SHP77 treated with DMSO at 0.1 percent for 48 hours (cell line): Measurements from ENCODE around the gene FBXO5.
"Not testable (repeated sequence)": the region's sequence is repeated elsewhere in the genome, so short reads cannot be mapped to it uniquely, and the experiment has no call there.

ENCODE experiments used
- DNase-seq: peaks from one replicate; lab custom pipeline; 2025; lab: John Stamatoyannopoulos, UW

The FBXO5 gene, protein sequence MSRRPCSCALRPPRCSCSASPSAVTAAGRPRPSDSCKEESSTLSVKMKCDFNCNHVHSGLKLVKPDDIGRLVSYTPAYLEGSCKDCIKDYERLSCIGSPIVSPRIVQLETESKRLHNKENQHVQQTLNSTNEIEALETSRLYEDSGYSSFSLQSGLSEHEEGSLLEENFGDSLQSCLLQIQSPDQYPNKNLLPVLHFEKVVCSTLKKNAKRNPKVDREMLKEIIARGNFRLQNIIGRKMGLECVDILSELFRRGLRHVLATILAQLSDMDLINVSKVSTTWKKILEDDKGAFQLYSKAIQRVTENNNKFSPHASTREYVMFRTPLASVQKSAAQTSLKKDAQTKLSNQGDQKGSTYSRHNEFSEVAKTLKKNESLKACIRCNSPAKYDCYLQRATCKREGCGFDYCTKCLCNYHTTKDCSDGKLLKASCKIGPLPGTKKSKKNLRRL

DNA sequence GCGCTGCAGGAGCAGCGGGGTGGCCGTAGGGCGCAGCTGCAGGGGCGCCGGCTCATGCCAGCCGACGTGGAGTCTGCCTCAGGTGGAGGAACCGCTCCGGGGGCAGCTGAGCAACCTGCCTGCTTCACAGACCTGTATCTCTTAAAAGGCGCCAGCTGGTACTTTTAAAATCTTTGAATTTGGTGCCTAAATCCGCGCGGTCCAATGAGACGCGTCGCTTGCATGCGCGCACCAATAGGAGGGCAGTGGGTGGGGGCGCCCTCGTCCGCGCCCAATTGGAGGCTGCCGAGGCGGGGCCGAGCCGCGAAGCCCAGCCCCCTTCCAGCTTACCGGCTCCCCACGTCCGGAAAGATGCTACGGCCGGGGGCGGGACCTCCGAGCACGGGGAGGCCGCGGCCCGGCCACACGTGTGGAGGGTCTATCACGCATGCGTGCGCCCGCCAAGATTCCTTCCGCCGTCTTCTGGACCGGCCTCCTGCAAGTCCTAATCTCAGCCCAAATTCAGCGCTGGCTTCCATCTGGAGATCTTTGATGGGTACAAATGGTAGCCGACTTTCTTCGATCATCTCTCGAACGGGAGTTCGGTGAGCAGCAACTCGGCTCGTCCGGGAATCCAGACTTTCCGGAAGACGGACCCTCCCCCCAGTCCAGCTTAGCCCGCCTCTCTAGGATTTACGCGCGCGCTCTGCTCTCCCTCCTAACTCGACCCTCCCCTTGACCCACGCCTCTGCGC, at the start of gene FBXO5:
FBXO5 (minus strand) TSS at position 138 of the 733 bp plus-strand sequence; CDS start at position 56, 82 bp downstream.
- DNase-seq = peak; percentile 96

DNA sequence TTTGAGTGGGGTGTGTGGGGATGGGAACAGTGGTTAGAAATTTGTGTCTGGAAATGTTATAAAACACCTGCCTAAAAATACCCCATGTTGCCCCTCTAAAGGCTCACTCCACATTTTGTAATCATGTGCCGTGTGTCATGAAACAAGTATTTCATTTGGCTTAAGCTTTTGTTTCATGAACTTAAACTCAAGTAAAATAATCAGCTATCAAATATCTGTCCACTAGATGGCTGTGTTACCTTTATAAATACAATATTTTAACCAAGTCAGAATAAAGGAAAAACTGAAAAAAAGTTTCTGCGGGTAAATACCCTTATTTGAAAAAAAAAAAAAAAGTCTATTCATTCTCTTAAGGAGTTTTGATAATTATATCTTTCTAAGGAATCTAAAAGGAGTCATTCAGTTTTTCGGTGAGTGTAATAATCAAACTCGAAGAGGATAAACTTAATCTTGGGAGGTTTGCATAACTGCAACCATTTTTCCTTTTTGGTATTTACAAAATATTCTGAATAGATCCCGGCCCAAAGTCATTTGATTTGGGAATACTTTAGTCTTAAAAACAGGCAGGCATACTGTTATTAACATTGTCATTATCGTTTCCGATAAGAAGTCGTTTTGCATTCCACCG, 49.5 kb upstream of the FBXO5 start:
- no peak for DNase-seq

DNA sequence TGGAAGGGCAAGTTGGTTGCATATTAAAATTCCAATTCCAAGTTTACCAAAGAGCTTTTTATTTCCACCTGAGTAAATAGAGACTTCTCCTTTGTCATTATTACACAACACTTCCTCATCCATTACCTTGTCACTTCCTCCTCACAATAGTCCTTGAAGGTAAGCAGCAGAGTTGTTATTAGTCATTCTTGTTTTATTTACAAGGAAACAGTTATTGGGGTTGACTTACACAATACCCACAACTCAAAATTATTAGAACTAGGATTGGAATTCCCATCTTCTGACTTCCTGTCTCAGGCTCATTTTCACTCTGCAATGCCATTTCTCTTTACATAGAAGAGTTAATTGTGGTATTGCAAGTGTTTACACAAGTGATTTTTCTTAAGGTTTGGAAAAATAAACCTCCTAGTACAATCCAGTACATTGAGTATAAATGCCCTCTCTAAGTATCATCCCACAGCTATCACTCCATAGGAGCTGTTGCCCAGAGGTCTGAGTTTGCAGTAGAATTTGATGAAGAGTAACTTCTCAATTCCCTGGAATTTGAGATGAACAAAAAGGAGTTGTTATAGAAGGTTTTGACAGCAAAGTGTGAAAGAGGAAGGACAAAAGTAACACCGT, 48.6 kb upstream of the FBXO5 start:
- DNase-seq = no peak

DNA sequence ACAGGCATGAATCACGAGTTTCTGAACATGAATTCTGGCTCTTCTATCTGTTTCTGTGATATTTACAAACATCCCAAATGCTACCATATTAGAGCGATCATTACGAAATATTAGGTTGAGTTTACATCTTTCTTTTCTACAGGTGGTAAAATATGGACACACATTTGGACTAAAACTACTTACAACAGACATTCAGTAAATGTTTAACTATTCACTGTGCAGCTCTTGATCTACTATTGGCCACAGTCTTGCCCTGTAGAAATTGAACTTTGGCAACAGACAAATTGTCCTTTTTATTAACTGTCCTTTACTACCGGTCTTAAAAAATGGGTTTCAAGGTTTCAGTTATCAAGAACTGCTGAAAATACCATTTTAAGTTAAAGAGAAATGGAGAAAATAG, 46.1 kb upstream of the FBXO5 start:
- no peak for DNase-seq

DNA sequence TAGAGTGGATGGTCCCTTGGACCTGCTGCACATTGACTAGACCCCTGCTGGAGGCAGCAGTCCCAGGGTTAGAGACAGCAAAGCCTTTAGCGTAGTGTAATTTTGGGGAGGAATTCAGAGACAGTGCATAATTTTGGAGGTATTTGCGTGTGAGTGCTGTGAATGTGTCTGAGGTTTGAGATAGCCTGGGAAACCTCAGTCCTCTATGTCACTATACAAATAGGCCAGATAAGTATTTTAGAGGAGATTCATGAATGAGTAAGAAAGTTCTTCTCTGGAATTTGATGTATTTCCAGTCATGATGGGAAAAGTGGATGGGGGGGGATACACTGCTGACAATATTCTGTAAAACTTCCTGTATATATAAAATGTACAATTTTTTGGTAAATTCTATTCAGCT, 45.4 kb upstream of the FBXO5 start:
- DNase-seq = no peak

DNA sequence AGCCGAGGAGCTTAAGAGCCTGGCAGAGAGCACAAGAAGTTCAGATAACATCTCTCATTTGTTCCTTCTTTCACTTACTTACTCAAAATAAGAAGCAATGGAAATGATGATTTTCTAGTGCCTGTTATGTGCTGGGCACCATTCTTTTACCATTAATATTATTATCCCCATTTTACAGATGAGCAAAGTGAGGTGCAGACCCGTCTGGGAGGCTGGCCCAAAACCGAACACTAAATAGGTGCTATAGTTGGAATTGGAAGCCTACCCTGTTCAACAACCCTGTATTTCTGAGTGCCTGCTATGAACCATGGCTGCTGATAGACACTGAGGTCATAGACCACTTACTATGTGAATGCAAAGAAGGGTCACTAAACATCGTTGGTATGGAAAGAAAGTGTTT, 44.6 kb upstream of the FBXO5 start:
- DNase-seq = no peak

DNA sequence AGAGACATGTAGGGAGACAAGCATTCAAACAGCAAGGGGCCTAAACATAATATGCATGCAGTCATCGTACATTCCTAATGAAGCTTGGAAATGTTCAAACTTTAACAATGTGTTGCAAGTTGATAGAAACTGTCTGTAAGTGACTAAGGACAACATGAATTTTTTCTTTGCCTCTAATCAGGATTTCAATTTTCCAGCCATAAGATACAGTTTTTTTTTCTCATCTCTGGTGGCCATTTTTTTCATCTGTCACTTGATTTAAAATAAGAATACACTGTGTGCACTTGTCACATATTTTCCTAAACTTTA, 41.8 kb upstream of the FBXO5 start:
- DNase-seq = no peak

DNA sequence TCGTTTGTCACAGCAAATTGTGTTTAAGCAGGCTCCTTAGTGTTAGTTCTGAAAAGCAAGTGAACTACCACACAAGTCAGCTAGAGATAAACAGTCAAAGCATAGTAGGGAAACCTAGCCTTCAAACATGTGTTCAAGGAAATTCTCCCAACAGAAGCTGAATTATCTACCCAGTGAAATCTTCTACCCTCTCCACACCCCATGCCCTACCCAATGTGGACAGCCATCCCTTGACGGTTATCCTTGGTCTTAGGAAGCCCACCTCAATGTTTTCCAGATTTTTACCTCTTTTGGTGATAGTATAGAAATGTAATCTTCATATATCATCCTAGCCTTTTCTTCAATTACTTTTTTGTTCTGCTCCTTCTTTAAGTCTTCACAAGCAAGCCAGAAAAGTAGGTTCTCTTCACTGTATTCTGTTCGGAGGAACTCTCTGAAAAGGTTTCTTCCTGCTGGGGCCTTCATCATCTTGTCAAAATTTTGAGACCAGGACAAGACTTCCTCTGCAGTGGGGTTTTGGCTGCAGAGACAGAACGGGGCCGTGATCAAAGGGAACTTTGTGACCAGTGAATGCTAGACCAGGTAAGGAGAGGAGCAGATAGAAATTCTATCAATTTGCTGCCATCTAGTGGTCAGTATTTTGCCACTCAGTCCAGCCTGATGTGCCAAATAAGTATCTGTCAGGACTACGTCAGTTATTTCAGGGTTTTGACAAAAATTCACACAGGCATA, 41.3 kb upstream of the FBXO5 start:
- DNase-seq = peak; percentile 8

DNA sequence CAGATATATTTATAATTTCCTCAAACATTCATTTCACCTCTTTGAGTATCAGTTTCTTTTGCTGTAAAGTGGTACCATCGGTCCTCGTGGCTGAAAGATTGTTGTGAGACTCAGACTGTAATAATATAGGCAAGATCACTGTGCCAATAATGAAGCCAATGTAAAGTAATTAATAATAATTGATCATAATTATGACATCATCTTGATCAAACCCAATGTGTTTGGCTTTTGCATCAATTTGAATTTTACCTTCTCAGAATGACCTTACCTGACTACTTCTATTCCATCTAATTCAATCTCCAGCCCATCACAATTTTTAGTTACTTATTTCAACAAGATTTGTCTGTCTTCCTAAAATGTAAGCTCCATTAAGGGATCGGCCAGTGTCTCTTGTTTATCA, 35.5 kb upstream of the FBXO5 start:
- DNase-seq = no peak

DNA sequence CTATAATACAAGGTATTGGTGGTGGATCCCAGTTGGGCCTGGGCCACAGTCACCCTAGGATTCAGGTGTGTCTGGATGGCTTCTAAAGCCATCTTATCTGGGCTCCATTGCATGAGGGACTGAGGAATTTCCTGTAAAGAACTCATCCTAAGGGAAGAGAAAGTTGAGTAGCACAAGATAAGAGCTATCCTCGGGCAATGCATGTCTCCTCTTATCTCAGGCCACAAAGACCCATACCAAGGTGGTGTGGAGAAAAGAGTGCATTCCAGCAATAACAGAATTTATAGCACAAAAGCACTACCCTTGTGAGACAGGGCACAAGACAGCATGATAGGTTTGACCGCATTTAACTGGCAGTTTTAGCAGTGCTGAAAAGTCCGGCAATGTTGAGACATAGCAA, 34.0 kb upstream of the FBXO5 start:
- no peak for DNase-seq

DNA sequence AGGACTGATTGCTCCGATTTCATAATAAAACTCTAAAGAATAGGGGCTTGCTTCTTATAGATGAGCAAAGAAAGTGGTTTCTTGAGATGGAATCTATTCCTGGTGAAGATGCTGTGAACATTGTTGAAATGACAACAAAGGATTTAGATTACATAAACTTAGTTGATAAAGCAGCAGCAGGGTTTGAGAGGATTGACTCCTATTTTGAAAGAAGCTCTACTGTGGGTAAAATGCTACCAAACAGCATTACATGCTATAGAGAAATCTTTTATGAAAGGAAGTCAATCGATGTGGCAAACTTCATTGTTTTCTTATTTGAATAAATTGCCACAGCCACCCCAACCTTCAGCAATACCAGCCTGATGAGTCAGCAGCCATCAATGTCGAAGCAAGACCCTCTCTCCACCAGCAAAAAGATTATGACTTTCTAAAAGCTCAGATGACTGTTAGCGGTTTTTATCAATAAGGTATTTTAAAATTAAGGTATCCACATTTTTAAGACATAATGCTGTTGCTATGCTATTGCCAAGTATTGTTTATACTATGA, 32.3 kb upstream of the FBXO5 start:
- DNase-seq = no peak

DNA sequence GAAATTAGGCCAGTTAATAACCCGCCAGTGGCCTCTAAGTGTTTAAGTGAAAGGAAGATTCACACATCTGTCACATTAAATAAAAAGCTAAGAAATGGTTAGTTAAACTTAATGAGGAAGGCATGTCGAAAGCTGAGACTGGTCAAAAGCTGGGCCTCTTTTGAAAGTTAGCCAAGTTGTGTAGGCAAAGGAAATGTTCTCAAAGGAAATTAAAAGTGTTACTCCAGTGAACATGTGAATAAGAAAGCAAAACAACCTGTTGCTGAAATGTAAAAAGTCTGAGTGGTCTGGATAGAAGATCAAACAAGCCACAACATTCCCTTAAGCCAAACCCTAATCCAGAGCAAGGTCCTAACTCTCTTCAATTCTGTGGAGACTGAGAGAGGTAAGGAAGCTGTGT, 30.6 kb upstream of the FBXO5 start:
- DNase-seq = no peak

DNA sequence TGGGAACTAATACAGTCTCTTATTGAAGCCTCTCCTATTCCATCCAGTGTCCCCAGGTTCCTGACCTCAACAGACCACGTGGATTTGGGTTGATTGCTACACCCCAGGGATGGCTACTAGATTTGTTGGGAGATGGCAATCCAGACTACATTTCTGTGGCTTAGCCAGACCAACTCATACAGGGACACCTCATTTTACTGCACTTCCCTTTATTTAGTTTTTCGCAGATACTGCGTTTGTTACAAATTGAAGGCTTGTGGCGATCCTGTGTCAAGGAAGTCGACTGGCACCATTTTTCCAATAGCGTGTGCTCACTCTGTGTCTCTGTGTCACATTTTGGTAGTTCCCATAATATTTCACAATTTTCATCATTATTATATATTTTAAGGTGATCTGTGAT, 30.0 kb upstream of the FBXO5 start:
- DNase-seq = no peak

DNA sequence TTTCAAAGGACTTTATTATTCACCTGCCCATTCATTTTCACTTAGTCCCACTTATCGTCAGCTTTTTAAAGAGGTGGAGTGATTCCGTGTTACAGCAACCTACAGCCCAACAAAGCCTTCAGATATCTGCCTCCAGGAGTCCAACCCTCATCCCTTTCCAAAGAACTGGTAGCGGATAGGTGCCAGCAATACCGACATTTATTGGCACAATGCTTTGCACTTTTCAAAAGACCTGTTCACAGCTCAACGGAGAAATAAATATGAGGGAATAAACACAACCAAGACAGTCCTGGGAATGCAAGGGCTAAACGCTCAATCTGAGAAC, 20.5 kb upstream of the FBXO5 start:
- peak; percentile 47 for DNase-seq

DNA sequence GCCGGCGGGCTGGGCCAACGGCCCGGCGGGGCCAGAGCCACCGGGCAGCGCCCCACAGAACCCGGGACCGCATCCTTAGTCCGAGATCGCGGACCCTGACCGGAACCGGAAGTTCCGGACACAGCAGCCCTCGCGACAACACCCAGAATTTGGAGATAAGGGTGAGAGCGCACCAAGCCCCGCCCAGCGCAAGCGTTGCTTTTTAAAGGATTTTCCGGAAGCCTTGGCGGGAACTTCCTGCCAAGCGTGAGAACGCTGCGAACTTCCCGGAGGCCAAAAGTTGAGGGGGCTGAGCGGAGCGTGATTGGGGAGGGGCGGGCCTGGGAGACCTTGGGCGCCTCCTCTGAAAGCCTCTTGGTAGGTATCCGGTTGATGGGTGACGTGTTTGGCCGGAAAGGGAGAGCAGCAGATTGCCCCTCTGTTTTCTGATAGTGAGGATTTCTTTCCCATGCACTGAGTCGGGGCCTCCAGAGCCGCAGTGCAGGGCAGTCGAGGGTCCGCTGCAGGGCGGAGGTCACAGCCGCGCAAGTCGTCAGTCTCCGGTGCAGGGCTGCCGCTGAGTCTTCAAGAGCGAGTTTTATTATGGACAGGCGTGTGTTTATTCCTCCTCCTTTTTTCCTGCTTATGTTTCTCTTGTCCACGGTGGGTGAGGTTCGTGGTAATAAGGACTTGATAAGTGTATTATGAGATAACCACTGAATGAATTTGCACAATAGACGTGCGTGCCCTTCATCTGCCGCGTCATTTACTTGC, 19.9 kb upstream of the FBXO5 start, which contains the start of gene MTRF1L:
MTRF1L (minus strand) TSS at position 97 of the 753 bp plus-strand sequence; CDS start at position 73, 24 bp downstream.
- DNase-seq = peak; percentile 95

DNA sequence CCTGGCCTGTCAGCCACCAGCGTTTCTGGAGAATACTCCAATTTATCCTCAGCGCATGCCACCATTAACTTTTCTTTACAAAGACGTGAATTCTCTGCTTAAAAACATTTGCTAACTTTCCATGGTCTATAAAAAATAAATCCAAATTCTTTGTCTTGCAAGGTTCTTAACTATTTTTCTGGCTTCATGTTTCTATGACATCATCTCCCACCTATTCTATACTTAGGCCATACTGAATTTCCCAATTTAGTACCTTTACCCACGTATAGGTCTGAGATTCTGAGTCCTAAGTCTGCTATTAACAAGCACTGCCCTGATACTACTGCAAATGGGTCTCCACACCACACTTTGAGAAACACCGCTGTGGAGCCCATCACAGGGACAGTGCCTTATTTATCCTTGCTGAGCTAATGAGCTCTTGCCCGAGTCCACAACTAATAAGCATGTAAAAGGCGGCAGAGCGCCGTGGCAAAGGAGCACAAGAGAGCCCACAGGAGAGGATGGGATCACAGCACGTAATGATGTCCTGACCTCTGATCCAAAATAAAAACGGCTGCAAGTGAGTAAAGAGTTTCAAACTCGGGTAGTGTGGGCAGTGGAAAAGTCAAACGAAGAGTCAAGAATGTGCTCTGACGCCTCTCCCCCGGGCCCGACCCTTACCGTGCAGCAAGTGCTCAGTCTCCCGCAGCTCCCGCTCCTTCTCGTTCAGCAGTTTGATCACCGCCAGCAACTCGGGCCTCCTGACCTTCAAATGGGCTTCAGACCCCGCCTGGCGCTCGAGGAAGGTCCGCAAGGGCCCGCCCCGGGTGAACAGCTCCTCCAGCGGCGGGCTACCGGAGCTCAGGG, 19.1 kb upstream of the FBXO5 start:
- no peak for DNase-seq

DNA sequence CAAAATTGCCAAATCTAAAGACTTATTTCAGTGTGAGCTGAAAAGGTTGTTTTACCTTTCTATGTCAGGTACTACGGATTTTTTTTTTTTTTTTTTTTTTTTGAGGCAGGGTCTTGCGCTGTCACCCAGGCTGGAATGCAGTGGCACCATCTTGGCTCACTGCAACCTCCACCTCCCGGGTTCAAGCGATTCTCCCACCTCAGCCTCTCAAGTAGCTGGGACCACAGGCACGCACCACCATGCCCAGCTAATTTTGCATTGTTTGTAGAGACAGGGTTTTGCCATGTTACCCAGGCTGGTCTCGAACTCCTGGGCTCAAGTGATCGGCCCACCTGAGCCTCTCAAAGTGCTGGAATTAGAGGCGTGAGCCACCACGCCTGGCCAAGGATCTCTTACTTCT, 17.9 kb upstream of the FBXO5 start:
- DNase-seq = not testable (repeated sequence)

DNA sequence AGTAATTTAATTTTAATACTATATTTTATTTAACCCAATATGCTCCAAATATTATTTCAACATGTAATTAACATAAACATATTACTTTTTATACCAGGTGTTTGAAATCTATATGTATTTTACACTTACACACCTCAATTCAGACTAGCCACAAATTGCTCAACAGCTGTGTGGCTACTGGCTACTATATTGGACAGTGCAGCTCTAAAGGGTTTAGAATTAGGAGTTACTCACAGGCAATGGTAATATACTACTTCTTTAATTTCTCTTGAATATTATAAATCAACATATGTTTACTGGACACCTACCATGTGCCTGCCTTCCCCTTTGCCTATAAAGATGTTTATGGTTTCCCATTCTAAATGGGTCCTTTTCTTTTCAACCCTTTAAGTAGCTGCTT, 17.4 kb upstream of the FBXO5 start:
- no peak for DNase-seq

DNA sequence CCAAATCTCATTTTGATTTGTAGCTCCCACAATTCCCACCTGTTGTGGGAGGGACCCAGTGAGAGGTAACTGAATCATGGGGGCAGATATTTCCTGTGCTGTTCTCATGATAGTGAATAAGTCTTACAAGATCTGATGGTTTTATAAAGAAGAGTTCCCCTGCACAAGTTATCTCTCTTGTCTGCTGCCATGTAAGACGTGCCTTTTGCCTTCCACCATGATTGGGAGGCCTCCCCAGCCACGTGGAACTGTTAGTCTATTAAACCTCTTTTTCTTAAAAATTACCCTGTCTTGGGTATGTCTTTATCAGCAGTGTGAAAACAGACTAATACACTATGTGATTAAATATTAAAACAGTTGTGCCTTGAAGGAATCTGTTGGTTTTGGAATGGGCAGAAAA, 16.7 kb upstream of the FBXO5 start:
- DNase-seq = not testable (repeated sequence)

DNA sequence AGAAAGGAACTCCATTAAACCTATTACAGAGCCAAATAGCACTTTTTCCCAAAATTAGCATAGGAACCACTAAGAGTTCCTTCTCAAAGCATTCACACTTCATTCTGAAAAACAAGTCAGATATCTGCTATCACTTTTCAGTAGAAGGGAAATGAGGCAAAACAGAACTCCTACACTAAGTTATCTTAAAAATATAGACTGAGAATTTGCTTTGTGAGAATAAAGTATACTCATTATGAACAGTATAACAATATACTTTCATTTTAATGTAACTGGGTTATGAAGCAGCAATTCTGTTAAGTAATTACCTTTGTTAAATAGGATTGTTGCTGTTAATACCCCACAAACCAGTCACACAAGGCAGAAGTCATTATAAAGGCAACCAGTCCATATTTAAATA, 11.0 kb upstream of the FBXO5 start:
- DNase-seq = no peak
